Glomerular endothelial cell (primary cell): ENCODE measurements around the gene VIPR2. TPM values are rescaled to one million over a fixed set of nuclear protein-coding genes. Genes with fewer than 3 reads are reported as not detected.
"Not testable (repeated sequence)": the region's sequence is repeated elsewhere in the genome, so short reads cannot be mapped to it uniquely, and the experiment has no call there.

Source experiments
- DNase-seq: peaks from one replicate; pipeline ENCODE4 v3.0.0-alpha.2; 2011; ENCODE audit warnings: low read depth, low spot score; ENCODE audit errors: extremely low read depth
- total RNA-seq: library from RNA; depleted of rRNA; stranded (reverse); fragments of >200 nt; gene quantifications from 2 replicates; pipeline ENCODE4 v1.2.3, GENCODE V29; 2015

Gene VIPR2
- total RNA-seq, 1 donor from 2014 or later: not detected

- no peak for DNase-seq
Measured at GRCh38 chr7:159140170-159140910, 4.3 kb downstream of the VIPR2 start.

- no peak for DNase-seq
Measured at GRCh38 chr7:159139639-159140038, 5.0 kb downstream of the VIPR2 start.

GRCh38 chr7:159139202-159139601, 5.5 kb downstream of the VIPR2 start:
- no peak for DNase-seq

GRCh38 chr7:159138508-159138907, 6.2 kb downstream of the VIPR2 start:
- no peak for DNase-seq

GRCh38 chr7:159137906-159138305, 6.8 kb downstream of the VIPR2 start:
- no peak for DNase-seq

- no peak for DNase-seq
Measured at GRCh38 chr7:159136846-159137245, 7.8 kb downstream of the VIPR2 start.

- no peak for DNase-seq
Measured at GRCh38 chr7:159136442-159136841, 8.2 kb downstream of the VIPR2 start.

GRCh38 chr7:159136013-159136412, 8.7 kb downstream of the VIPR2 start:
- no peak for DNase-seq

GRCh38 chr7:159132670-159133443, 11.8 kb downstream of the VIPR2 start:
- DNase-seq: not testable (repeated sequence)

GRCh38 chr7:159130820-159131219, 13.8 kb downstream of the VIPR2 start:
- DNase-seq: no peak

GRCh38 chr7:159130199-159130775, 14.4 kb downstream of the VIPR2 start:
- no peak for DNase-seq

GRCh38 chr7:159128767-159129166, 15.9 kb downstream of the VIPR2 start:
- DNase-seq: no peak

GRCh38 chr7:159127691-159128642, 16.7 kb downstream of the VIPR2 start:
- no peak for DNase-seq

- DNase-seq: no peak
Measured at GRCh38 chr7:159126311-159127260, 18.1 kb downstream of the VIPR2 start.

GRCh38 chr7:159125955-159126270, 18.8 kb downstream of the VIPR2 start:
- no peak for DNase-seq

GRCh38 chr7:159125104-159125954, 19.3 kb downstream of the VIPR2 start:
- DNase-seq: no peak

GRCh38 chr7:159123793-159124192, 20.9 kb downstream of the VIPR2 start:
- DNase-seq: not testable (repeated sequence)

GRCh38 chr7:159123294-159123693, 21.4 kb downstream of the VIPR2 start:
- DNase-seq: not testable (repeated sequence)

- no peak for DNase-seq
Measured at GRCh38 chr7:159122276-159122675, 22.4 kb downstream of the VIPR2 start.
